HG03159 (cell line): ENCODE results near the gene SYN1.
"Not testable (repeated sequence)": the region's sequence is repeated elsewhere in the genome, so short reads cannot be mapped to it uniquely, and the experiment has no call there.

ENCODE experiments used
- ATAC-seq: cut with Tn5 transposase; IDR thresholded peaks from one replicate; pipeline ENCODE4 v1.9.1; 2021; ENCODE audit warnings: mild to moderate bottlenecking, moderate library complexity; ENCODE audit not compliant: unreplicated experiment

SYN1 gene

GRCh38 chrX:47619486-47620302, at the start of gene SYN1:
Gene SYN1 (minus strand): TSS chrX:47619857. CDS start chrX:47619728, 129 bp downstream.
- ATAC-seq: peak; percentile 57

DNA sequence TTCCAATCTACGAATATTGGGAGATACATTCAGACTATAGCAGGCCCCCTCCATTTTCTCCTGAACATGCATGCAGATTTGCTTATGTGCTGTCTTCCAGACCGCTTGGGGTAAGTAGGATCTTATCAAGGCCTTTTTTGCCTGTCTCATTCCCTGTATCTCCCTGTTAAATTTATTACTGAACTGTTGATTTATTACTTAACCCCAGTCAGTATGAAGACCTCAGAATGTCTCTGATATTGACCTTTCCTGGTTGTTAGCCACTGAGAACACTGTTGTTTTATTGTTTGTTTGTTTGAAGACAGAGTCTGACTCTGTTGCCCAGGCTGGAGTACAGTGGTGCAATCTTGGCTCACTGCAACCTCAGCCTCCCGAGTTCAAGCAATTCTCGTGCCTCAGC, 46.1 kb upstream of the SYN1 start:
- ATAC-seq: not testable (repeated sequence)

GRCh38 chrX:47664737-47665136, 45.1 kb upstream of the SYN1 start:
- ATAC-seq: no peak

DNA sequence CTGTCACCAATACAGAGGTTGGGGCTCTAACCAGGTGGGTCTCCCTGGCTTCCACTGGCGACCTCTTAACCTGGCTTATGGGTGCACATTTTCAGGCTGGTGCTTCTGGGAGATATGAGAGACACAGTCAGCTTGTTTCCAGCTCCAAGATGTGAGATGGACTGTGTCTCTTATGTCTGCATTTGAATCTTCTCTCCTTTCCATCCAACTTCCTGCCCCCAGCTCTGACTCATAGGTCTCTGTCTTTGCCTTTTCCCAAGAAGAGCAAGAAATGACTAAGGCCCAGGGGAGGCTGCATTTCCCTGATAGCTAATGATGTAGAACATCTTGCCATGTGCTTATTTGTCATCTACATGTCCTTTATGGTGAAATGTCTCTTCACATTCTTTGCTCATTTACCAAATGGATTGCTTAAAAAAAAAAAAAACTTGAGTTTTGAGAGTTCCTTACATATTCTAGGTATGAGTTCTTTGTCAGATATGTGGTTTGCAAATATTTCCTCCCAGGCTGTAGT, 42.5 kb upstream of the SYN1 start:
- ATAC-seq: no peak

DNA sequence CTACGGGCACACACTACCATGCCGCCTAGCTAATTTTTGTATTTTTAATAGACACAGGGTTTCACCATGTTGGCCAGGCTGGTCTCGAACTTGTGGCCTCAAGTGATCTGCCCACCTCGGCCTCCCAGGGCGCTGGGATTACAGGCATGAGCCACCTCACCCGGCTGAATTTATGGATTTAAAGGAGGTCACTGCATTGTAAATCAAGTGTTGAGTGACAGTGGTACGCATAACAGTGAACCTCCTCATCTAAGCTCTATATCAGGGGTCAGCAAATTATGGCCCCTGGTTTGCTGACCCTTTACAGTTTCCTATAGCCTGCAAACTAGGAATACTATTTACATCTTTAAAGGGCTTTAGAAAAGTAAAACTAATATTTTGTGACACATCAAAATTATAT, 41.9 kb upstream of the SYN1 start:
- ATAC-seq: no peak

DNA sequence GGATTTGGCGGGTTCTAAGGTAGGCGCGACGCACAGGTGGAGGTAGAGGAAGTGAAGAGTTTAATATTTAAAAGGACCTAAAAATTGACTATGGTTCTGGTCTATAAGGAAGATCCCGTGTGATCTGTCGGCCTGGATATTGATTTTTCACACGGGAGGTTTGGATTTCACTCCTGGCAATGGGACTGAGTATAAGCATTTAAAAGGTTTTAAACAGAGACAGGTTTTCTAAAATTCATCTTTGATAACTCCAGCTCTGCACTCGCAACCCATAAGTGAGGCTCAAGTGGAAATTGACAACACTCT, 39.7 kb upstream of the SYN1 start:
- no peak for ATAC-seq

DNA sequence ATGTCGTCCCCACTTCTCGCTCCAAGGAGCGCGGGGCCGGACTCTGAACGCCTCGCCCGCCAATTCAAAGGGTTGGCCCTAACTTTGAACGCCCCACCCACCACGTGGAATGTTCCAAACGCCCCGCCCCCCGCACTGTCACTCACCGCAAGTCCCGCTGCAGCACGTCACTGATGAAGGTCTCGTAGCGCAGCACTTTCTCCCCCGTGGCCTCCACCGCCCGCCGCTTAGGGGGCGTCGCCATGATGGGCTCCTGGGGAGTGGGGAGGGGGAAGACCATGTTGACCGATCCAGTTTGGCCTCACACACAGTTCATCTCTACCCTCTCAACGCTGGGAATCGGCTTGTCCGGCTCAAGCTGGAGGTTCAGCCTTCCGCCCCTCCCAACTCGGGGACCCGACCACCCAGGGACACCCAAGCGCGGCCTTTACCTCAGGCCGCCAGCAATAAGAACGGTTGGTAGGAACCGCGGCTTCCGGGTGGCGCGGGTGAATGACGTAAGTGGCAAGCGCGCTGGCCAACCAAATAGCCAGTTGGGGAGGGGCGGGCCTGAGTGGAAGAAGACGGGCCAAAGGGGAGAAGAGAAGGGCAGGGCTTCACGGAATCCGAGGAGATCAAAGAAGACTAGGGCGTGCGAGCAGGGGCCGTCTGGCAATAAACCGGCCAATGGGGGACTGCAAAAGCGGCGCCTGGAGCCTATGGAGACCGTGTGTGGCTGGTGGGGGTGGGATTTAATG, 39.2 kb upstream of the SYN1 start, which contains the start of gene UXT:
TSS of gene UXT (minus strand) at position 497 of the 737 bp plus-strand sequence. CDS start at position 244, 253 bp downstream.
- peak; percentile 79 for ATAC-seq

DNA sequence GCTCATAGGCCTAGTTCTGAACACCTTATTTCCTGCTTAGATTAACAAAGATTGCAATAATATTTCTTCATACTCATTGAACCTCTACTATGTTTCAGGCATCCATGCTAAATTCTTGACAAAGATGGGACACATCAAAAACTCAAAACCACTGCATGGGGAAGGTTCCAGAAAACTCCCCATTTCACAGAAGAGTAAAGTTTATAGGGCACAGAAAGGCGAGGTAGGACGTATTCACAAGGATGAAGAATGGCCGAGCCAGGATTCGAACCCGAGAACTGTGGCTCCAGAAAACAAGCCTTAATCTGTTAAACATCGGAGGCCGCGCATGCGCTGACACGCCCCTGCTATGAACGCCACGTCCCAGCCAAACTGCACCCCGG, 38.6 kb upstream of the SYN1 start:
- no peak for ATAC-seq

- no peak for ATAC-seq
Measured at GRCh38 chrX:47651043-47651905, 31.6 kb upstream of the SYN1 start.

DNA sequence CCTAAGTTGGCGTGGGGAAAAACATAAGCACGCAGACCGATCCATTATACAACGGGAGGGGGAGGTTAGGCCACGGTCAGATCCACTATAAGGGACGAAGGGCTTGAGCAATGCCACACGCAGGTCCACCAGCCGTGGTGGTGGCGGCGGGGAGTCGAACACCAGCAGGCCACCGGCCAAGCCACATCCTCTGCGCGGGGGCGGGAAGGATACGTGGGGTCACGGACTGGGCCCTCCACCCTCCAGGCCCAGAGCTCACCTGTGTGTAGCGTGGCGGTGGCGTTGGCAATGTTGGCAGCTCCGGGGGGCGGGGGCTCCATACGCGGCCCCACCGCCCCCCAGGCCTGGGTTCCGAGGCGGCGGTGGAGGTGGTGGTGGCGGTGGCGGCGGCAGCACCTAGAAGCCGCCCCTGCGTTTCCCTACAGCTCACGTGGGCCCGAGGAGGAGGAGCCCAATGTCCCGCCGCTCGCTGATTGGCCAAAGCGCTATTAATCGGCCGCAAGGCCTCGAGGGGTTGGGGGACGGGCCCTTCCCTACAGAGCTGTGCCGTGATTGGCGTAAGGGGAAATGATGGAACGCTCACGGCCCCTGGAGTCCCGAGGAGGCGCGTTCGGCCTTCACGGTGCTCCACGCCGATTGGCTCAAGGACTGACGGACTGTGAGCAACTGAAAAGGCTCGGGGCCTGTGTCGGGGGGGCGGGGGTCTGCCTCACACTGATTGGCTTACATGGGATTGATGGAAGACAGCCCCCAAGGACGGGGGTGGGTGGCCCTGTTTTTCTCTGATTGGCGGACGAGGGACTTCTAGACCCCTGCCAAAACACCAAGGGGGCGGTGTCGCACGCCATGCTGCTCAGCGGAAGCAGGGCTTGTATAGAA, 30.7 kb upstream of the SYN1 start, which contains the start of gene ELK1:
TSS of gene ELK1 (minus strand) at position 400 of the 879 bp plus-strand sequence. CDS start 9,122 bp downstream, outside the sequence.
- ATAC-seq: peak; percentile 86

DNA sequence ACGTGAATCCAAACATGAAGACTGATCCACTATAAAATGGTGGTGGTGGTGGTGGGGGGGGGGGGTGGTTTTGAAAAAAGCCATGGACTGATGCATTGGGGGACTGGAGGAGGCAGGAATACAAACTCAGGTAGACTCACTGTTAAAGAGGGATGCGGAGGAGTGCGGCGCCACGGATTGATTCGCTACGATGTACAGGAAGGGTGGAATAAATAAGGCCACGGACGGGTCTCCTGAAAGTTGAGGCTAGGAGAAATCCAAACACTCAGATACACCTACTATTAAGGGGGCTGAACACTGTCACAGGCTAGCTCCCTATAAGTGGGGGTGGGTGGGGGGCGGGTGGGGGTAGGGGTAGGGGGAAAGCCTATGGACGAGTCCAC, 30.1 kb upstream of the SYN1 start:
- ATAC-seq: no peak

DNA sequence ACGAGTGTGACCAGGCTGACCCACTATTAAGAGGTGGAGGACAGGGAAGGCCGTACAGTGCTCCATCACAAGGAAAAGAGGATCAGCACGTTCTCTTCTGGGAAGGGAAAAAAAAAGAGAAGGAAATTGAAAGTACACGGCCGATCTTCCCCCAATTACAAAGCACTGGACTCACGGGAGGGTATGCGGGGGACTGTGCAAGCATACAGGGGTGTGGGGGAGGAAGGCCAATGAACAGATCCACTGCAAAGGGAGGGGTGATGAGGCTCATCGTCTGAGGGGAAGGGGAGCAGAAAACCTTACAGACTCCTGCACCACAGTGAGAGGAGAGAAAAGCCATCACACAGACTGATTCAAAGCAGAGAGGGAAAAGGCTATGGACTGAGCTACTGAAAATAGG, 29.6 kb upstream of the SYN1 start:
- ATAC-seq: no peak

GRCh38 chrX:47648376-47648775, 28.7 kb upstream of the SYN1 start:
- no peak for ATAC-seq

DNA sequence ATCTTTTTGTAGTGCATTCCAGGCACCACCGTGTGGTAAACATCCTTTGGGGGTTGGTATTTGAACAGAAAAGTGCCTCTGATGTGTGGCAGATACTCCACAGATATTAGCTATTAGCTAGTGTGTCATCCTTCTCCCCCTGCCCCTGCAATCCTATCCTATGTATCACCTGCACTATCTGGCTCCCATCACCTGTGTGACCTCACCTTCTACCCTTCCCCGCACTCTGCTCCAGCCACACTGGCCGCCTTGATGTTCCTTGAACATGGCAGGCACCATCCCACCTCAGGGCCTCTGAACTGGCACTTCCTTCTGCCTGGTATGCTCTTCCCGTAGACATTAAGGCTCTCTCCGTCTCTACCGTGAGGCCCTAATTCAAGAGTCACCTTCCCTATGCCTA, 27.0 kb upstream of the SYN1 start:
- ATAC-seq: no peak

DNA sequence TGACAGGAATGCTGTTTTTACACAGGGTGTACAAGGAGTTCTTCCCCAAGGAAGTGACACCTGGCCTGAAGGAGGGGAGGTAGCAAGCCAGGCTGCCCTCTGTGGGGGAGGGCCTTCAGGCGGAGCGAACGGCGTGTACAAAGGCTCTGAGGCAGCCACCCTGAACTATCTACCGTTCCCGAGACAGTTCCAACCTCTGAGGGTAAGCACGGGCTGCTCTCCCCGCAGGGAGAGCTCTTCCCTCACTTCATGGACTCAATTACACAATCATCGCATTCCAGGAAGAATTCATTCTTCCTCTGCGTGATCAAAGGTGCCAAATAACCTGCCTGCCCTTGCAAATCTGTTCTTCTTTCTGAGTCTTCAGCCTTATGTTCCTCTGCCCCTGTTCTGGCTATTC, 25.9 kb upstream of the SYN1 start:
- no peak for ATAC-seq

DNA sequence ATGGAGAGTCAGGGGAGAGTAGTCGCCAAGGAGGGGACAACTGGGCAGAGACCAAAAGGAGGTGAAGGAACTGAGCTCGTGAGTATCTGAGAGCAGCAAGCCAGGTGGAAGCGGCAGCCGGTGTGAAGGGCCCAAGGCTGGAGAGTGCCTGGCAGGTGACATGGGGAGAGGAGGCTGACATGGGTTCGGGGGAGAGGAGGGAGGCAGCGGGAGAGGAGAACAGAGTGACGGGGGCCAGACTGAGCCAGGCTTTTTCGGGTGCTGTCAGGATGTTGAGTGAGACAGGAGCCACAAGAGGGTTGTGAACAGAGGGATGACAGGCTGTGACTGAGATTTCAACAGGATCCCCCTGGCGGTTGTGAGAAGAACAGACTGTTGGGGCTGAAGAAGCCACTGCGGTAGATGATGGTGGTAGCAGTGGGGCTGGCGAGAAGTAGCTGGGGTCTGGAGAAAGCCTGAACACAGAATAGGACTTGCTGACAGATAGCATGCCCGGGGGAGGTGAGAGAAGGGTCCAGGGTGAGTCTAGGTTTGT, 25.0 kb upstream of the SYN1 start:
- ATAC-seq: no peak

GRCh38 chrX:47643926-47644325, 24.3 kb upstream of the SYN1 start:
- no peak for ATAC-seq

GRCh38 chrX:47638816-47639215, 19.2 kb upstream of the SYN1 start:
- no peak for ATAC-seq

GRCh38 chrX:47637546-47638195, 18.0 kb upstream of the SYN1 start:
- ATAC-seq: no peak
